Stimulated activated effector memory CD8-positive, alpha-beta T cell treated with anti-CD3 and anti-CD28 coated beads, Interleukin-12 subunit alpha, Interleukin-12 subunit beta, amount 100 ng/mL, for 72 hours (primary cell): ENCODE measurements around the gene FBXW4.
A peak's percentile ranks its signal among the peaks of the same experiment; 100 is the strongest.

ENCODE experiments used
- ATAC-seq: fragments of 150-1000 bp; cut with Tn5 transposase; 2 replicates; pipeline ENCODE4 v1.10.0; 2021
- DNase-seq, 2 donors: peaks; one replicate each; pipeline ENCODE4 v3.0.0; 2021 to 2022; ENCODE audit warnings: low spot score in 2 of 2
- H3K27ac Mint-ChIP-seq: one replicate; pipeline ENCODE4 v1.8.0; 2022; ENCODE audit warnings: mild to moderate bottlenecking, mixed read lengths
- H3K36me3 Mint-ChIP-seq: one replicate; pipeline ENCODE4 v1.8.0; 2022; ENCODE audit warnings: mild to moderate bottlenecking, mixed read lengths
- H3K4me1 Mint-ChIP-seq: one replicate; pipeline ENCODE4 v1.8.0; 2022; ENCODE audit warnings: mixed read lengths
- H3K4me3 Mint-ChIP-seq: one replicate; pipeline ENCODE4 v1.8.0; 2022; ENCODE audit warnings: mild to moderate bottlenecking, mixed read lengths
- H3K9me3 Mint-ChIP-seq: one replicate; pipeline ENCODE4 v1.8.0; 2022; ENCODE audit warnings: mixed read lengths

Gene FBXW4

DNA sequence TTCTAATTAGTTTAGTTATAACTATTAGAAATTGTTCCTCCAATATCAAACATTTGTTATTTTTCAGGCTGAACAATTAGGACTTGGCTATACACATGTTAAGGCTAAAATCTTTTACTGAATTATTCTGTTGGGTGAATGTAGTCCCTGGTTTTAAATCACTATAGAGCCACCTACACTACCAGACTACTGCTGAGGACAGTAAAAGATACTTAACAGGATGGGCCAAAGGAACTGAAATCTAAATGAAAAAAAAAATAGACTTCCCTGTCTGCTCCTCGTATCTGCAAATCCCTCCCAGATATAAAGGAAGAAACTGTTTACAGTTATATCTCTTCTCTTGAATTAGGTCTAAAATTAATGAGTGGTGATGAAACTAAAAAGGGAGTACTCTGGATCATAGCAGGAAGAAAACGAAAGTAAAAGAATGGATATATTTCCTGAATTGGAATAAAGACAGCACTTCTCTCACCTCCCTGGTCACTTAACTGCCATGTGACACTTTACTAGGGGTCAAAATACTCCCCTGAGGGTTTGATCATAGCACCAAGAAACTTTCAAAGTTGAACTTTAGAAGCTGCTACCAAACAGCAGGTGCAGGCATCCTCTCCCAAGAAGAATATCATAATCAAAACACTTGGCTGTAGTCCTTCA lies 12.7 kb downstream of the FBXW4 start:
- DNase-seq (no peak), ATAC-seq (no peak)
- Mint-ChIP-seq H3K36me3 (peaks cover 7% of the 10 kb centered on the region), H3K27ac (peak overlapping the region; percentile 38), H3K4me3 (no peak overlapping the region), H3K4me1 (peaks cover 22% of the 10 kb centered on the region), H3K9me3 (no peaks in the 10 kb centered on the region)

DNA sequence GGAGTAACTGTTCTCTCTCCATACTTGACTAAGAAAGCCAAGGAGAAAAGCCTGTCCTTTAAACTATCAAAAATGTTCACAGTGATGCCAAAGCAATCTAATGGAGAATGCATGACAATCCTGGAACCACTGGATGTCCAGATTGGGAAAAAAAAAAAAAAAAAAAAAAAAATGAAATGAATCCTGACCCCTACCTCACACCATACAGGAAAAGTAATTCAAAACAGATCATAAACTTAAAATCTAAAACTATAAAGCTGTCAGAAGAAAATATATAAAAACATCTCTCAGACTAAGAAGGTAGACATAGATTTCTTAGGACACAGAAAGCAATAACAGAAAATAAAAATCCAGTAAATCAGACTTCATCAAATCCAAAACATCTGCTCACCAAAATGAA lies 18.4 kb downstream of the FBXW4 start:
- Mint-ChIP-seq H3K4me1 (peaks cover under 1% of the 10 kb centered on the region), H3K4me3 (no peak overlapping the region), H3K27ac (peak overlapping the region; percentile 27), H3K36me3 (peaks cover 46% of the 10 kb centered on the region), H3K9me3 (no peaks in the 10 kb centered on the region)
- DNase-seq, result no peak
- ATAC-seq, result no peak

DNA sequence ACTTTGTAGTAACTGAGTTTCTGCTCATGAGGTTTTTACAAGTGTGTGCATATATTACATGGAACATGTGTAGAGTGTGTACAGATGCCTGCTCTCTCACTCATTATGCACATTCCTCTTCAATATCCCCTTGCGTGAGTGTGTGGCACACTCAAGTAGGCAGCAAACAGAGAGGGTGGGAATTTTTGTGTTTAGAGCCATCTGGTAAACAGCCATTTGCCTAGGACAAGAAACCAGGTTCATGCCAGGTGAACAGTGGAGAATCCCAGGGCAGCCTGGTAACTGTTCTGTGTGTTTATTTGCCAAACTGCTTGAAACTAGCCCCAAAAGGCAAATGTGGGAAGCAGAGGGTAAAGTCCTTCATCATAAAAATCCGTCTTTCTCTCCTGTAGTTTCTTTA lies 19.9 kb downstream of the FBXW4 start:
- no peaks in the 10 kb centered on the region for H3K9me3 Mint-ChIP-seq
- peaks cover 57% of the 10 kb centered on the region for H3K36me3 Mint-ChIP-seq

DNA sequence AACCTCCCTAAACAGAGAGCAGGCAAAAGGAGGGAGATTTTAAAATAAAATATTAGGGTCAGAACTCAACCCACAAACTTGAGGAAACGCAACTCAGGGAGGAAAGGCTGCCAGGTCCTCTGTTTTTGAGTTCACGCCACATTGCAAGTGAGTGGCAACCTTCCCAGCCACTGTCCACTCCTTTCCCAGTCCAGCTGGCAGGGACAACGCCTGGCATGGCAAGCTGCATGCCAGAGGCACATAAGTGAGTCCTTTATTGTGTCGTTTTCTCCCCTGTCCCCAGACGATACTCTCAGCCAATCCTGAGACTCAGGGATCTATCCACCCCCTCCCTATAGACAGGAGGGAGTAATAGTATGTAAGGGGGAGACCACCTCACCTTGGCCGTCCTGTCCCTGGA lies 22.4 kb downstream of the FBXW4 start:
- peaks cover 80% of the 10 kb centered on the region for H3K36me3 Mint-ChIP-seq
- H3K4me3 Mint-ChIP-seq, result no peak overlapping the region
- no peaks in the 10 kb centered on the region for H3K9me3 Mint-ChIP-seq
- H3K27ac Mint-ChIP-seq, result peak overlapping the region; percentile 81
- ATAC-seq (no peak), DNase-seq (no peak)
- peaks cover 14% of the 10 kb centered on the region for H3K4me1 Mint-ChIP-seq

More for the DNA sequence above, 19.9 kb downstream of the FBXW4 start:
- H3K4me1 Mint-ChIP-seq, result peaks cover 14% of the 10 kb centered on the region
- no peak for ATAC-seq
- no peak overlapping the region for H3K4me3 Mint-ChIP-seq
- no peak for DNase-seq
- H3K27ac Mint-ChIP-seq, result no peak overlapping the region

DNA sequence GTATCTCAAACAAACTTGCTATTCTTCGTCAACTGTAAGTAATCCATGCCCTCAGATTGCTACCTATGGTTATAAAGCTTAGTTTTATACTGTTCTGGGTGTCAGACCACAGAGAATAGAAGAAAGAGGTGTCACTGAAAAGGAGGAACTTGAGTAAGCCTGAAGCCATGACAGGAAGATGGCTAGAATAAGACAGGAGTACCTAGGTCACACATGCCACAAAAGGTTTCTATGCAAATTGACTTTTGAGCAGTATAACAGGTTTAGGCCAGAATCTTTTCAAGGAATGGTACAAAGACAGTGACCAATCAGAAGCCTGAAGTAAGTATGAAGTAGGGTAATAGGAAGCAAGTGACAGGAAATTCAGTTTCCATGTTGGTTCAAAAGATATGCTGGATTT lies 23.5 kb downstream of the FBXW4 start:
- ATAC-seq, result no peak
- H3K27ac Mint-ChIP-seq, result peak overlapping the region; percentile 81

DNA sequence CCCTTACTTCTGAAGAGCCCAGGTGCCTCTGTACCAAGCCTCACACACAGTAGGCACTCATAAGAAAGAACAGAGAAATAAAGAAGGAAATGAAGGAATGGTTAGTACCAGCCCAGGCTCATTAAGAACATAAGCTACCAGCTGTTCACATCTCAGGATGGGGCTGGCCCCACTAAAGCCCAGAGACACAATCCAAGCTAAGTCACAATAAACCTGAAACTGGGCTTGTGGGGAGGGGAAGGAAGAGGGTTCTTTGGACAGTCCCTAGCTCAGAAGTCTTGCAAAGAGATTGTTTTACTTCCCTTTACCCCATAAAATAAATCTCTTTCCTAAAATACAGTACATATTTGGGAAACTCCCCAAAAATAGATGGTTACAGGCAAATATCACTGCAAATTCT lies 24.3 kb downstream of the FBXW4 start:
- Mint-ChIP-seq H3K4me3 (no peak overlapping the region), H3K36me3 (peaks cover 81% of the 10 kb centered on the region), H3K27ac (peak overlapping the region; percentile 81), H3K4me1 (peaks cover 25% of the 10 kb centered on the region), H3K9me3 (no peaks in the 10 kb centered on the region)
- no peak for DNase-seq
- ATAC-seq, result no peak

More for the DNA sequence above, 23.5 kb downstream of the FBXW4 start:
- Mint-ChIP-seq H3K4me3 (no peak overlapping the region), H3K36me3 (peaks cover 82% of the 10 kb centered on the region), H3K4me1 (peaks cover 17% of the 10 kb centered on the region), H3K9me3 (no peaks in the 10 kb centered on the region)
- DNase-seq, result no peak

DNA sequence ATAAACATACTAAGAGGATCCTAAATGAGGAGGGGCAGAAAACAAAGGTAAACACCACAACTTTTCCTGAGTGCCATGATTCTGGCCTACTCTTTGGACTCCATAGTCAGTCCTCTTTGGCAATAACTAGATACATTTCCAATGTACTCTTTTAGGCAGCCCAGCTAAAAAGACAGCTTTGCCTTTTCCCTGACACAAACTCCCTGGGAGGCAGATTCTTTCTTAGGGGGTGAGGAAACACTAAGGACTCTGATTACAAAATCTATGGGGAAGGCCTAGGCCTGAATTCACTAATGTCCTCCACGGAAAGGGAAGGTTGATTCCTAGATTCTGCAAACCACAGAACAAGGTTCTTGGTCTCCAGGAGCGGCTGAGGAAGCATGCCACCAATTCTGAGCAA lies 25.8 kb downstream of the FBXW4 start:
- H3K4me1 Mint-ChIP-seq, result peaks cover 26% of the 10 kb centered on the region
- no peaks in the 10 kb centered on the region for H3K9me3 Mint-ChIP-seq
- peaks cover 92% of the 10 kb centered on the region for H3K36me3 Mint-ChIP-seq
- H3K27ac Mint-ChIP-seq, result peak overlapping the region; percentile 15
- no peak overlapping the region for H3K4me3 Mint-ChIP-seq
- DNase-seq (no peak), ATAC-seq (no peak)

DNA sequence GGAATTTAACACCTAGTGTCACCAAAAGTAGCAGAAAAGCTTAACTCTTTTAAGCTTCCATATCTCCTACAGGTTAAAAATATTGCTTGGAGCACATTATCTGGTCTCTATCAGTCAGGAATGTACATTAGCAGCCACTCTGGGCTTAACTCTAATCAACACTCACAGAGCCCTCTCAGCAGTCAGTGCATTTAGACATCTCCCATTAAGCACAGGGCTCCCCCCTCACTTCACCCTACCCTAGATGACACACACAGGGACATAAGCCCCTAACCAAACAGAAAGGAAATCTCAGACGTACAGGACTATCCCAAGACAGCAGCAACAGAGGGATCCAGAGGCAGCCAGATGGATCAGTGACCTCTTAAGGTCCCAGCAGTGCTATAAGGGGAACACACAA lies 26.4 kb downstream of the FBXW4 start:
- DNase-seq, result no peak
- no peak for ATAC-seq
- H3K4me1 Mint-ChIP-seq, result peaks cover 26% of the 10 kb centered on the region
- peaks cover 94% of the 10 kb centered on the region for H3K36me3 Mint-ChIP-seq
- peak overlapping the region; percentile 15 for H3K27ac Mint-ChIP-seq
- H3K9me3 Mint-ChIP-seq, result no peaks in the 10 kb centered on the region
- no peak overlapping the region for H3K4me3 Mint-ChIP-seq

DNA sequence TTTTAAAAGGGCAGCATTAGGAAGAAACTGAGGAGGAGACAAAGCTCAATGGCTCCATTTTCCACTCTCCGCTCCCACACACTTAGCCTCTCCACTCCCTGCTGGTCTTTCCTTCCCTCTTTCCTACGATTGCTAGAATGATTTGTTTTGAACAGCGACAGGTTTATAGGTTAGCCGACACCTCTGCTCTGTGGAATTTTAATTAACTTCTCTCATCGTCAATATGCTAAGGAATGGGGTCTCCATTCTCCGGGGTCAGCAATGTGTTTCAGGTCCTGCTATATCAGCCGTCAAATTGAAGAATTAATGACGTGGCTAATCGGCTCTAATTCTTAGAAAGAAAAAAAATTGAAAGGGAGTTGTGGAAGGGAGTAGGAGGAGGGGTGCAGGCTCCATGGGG lies 28.9 kb downstream of the FBXW4 start:
- Mint-ChIP-seq H3K4me3 (no peak overlapping the region), H3K27ac (peak overlapping the region; percentile 60), H3K4me1 (peaks cover 21% of the 10 kb centered on the region), H3K9me3 (no peaks in the 10 kb centered on the region), H3K36me3 (peaks cover 87% of the 10 kb centered on the region)
- ATAC-seq (no peak), DNase-seq (no peak)

DNA sequence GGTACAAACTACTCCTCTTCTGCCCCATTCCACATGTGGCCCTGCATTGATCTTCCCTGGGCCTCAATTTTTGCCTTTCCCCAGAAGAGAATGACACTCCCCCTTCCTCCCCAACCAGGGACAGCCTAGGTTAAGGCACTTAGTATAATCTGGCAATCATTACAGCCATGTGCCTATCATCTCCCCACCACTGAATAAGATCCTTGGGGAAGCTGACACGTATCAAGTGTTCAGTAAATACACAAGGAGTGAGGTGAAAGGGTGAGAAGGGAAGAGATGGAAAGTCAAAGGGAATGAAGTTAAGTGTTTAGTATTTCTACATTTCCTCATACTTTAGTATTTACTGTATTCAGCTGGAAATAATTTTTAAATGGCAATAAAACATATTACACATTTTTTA lies 31.9 kb downstream of the FBXW4 start:
- peaks cover 72% of the 10 kb centered on the region for H3K36me3 Mint-ChIP-seq
- peak overlapping the region; percentile 15 for H3K27ac Mint-ChIP-seq
- H3K9me3 Mint-ChIP-seq, result no peaks in the 10 kb centered on the region
- no peak for DNase-seq
- ATAC-seq, result no peak
- no peak overlapping the region for H3K4me3 Mint-ChIP-seq
- H3K4me1 Mint-ChIP-seq, result peaks cover 11% of the 10 kb centered on the region

DNA sequence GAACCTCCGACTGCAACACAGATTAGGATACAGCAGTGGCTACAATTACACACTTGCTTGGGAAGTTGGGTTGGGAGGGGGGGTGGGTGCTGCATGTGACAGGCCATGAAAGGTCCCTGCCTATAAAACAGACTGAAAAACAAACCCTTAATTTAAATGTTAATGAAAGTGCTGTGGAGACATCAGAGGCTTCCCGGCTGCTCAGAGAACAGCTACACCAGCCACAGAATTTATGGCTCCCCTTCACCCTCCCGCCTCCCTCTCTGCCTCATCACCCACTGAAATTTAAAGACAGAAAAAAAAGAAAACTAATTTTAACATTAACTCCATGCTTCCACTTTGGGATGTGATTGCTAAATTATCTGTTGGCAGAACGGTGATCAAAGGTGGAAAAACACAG lies 34.7 kb downstream of the FBXW4 start:
- Mint-ChIP-seq H3K4me3 (no peak overlapping the region), H3K36me3 (peaks cover 77% of the 10 kb centered on the region), H3K27ac (no peak overlapping the region), H3K4me1 (peaks cover 5% of the 10 kb centered on the region), H3K9me3 (no peaks in the 10 kb centered on the region)
- ATAC-seq (no peak), DNase-seq (no peak)

DNA sequence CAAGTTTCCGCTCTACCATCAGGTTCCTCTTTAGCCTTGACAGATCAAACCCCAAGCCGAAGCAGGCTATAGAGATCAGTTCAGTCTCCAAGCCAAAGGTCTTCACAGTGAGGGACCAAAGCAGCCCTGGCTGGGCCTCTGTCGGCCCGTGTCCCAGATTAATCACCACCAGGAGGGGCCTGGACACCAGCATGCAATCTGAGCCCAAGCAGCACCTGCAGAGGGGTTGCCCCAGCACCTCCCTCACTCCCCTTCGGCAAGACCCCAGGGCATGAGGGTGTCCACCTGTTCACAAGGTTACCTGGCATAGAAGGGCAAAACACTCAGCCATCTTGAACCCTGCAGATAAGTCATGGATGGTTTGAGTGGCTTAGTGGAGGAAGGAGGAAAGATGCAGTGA lies 36.0 kb downstream of the FBXW4 start:
- no peak for DNase-seq
- no peak for ATAC-seq
- Mint-ChIP-seq H3K4me1 (peaks cover 5% of the 10 kb centered on the region), H3K4me3 (no peak overlapping the region), H3K27ac (no peak overlapping the region), H3K36me3 (peaks cover 71% of the 10 kb centered on the region), H3K9me3 (no peaks in the 10 kb centered on the region)

DNA sequence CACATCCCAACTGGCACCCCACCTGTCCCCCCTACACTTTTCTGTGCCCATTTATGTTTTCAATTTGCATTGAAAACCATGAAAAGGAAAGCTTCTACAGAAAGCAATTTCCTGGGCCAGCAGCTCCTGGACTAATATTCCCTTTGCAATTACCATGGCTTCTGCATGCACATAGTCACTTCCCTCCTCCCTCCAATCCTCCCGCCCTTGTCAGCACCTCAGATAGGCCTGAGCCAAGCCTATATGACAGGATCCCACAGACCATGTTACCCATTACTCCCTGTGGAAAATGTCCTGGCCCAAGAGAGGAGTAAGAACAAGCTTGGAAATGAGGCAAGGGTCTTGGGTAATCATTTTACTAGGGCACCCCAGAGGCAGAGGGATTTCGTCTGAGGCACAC lies 38.1 kb downstream of the FBXW4 start:
- H3K4me3 Mint-ChIP-seq, result no peak overlapping the region
- ATAC-seq (no peak), DNase-seq (no peak)
- peaks cover 5% of the 10 kb centered on the region for H3K4me1 Mint-ChIP-seq
- no peaks in the 10 kb centered on the region for H3K9me3 Mint-ChIP-seq
- peaks cover 51% of the 10 kb centered on the region for H3K36me3 Mint-ChIP-seq
- H3K27ac Mint-ChIP-seq, result peak overlapping the region; percentile 49

DNA sequence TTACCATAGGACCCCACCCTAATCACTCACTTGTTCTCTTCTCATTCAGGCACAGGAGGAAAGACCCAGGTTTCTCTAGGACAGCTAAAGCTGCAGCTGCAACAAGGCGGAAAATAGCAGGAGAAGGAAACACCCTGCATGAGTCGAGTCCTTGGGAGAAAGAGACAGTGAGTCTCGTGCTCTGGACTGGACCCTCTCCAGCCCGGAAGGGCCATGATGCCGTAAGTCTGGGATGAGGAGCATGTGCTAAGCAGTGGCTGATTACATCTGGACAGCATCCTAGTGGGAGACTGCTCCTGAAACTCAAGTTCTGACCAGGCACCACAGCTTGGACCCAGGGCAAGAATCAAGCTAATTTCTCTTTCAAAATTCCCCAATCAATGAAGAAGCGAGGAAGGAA lies 39.4 kb downstream of the FBXW4 start:
- no peaks in the 10 kb centered on the region for H3K9me3 Mint-ChIP-seq
- no peak overlapping the region for H3K4me3 Mint-ChIP-seq
- peak overlapping the region; percentile 59 for H3K27ac Mint-ChIP-seq
- no peak for DNase-seq
- no peak for ATAC-seq
- H3K36me3 Mint-ChIP-seq, result peaks cover 49% of the 10 kb centered on the region
- peaks cover 5% of the 10 kb centered on the region for H3K4me1 Mint-ChIP-seq

DNA sequence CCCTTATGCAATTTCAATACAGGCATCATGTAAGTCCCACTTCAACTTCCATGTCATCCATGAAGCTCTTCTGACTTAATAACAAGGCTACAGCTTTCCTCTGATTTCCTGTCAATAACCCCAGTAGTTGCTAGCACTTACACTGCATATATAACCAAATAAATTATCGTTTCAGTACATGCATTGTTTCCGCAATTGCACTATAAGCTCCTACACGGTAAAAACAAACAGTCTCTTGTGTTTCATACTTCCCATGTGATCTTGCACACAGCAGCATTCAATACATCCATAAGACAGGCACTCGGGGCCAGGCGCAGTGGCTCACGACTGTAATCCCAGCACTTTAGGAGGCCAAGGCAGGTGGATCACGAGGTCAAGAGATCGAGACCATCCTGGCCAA lies 41.4 kb downstream of the FBXW4 start:
- Mint-ChIP-seq H3K36me3 (peaks cover 47% of the 10 kb centered on the region), H3K4me3 (no peak overlapping the region), H3K9me3 (no peaks in the 10 kb centered on the region), H3K4me1 (peaks cover 12% of the 10 kb centered on the region), H3K27ac (no peak overlapping the region)
- ATAC-seq, result no peak
- DNase-seq, result no peak

DNA sequence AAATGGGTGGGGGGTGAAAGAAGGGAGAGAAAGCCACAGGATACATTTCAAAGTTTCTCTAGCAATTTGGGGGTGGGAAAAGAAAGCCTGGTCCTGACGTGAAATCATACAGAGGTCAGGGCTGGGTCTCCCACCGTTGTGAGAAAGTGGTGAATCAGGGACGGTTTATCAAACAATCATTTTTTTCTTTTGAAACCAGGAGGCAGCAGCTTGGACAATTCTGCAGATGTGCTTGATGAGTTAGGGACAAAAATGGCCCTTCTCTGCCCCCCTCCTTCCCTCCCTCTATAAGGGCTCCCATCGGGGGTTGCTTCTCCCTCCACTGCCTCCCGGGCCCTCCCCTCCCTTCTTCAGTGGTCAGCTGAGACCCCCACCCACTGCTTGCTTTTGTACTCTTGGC lies 43.6 kb downstream of the FBXW4 start:
- DNase-seq, result no peak
- H3K4me3 Mint-ChIP-seq, result no peak overlapping the region
- peaks cover 36% of the 10 kb centered on the region for H3K36me3 Mint-ChIP-seq
- peaks cover 12% of the 10 kb centered on the region for H3K4me1 Mint-ChIP-seq
- H3K27ac Mint-ChIP-seq, result no peak overlapping the region
- no peak for ATAC-seq
- no peaks in the 10 kb centered on the region for H3K9me3 Mint-ChIP-seq

DNA sequence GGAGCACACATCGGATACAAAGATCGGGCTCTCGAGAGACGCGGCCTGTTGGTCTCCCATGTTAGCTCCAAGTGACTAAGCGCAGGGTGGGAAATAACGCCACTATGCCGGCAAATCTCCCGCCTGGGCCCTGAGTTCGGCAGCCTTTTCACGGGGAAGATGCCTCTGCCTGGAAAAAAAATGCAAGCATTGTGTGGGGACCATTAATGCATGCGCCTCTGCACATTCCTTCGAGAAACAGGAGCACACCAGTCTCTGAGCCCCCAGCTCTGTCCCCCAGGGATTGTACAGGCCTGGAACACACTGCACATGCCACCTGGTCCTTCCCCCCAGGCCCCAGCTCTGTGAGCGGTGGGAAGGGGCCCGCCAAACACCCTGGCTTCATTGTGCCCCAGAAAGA lies 44.1 kb downstream of the FBXW4 start:
- DNase-seq, result no peak
- Mint-ChIP-seq H3K27ac (no peak overlapping the region), H3K4me1 (peaks cover 12% of the 10 kb centered on the region), H3K36me3 (peaks cover 31% of the 10 kb centered on the region), H3K4me3 (no peak overlapping the region), H3K9me3 (no peaks in the 10 kb centered on the region)
- ATAC-seq, result no peak
